Colonic mucosa (tissue), 4 donors: Measurements from ENCODE around the gene LYPLA2. TPM values are rescaled to one million over a fixed set of nuclear protein-coding genes. Genes with fewer than 3 reads are reported as not detected.

Experiments used
- DNase-seq: peaks from one replicate; pipeline ENCODE4 v3.0.0-alpha.2; 2020
- H3K27ac ChIP-seq: fragments of 200-600 bp; one replicate; pipeline ENCODE4 v1.8.0; 2021
- H3K27me3 ChIP-seq: fragments of 200-600 bp; one replicate; pipeline ENCODE4 v1.8.0; 2021
- H3K36me3 ChIP-seq: fragments of 200-600 bp; one replicate; pipeline ENCODE4 v1.8.0; 2021
- H3K4me1 ChIP-seq: fragments of 200-600 bp; one replicate; pipeline ENCODE4 v1.8.0; 2021; ENCODE audit warnings: mild to moderate bottlenecking
- H3K4me3 ChIP-seq: fragments of 200-600 bp; one replicate; pipeline ENCODE4 v1.8.0; 2021
- H3K9ac ChIP-seq, 2 donors: one replicate each; pipeline ENCODE4 v1.7.0; 2013; ENCODE audit warnings: control low read depth in 2 of 2, low read depth in 2 of 2, low read length in 2 of 2
- H3K9me3 ChIP-seq: fragments of 200-600 bp; one replicate; pipeline ENCODE4 v1.8.0; 2021
- intact Hi-C: fragments of 100-400 bp; cut with DNase I; formaldehyde crosslinking; loops from one replicate; pipeline ENCODE4 v1.14.1; 2022
- total RNA-seq, 2 donors: library from RNA; stranded (reverse); fragmentation: NEBNext Ultra II Directional in 1 of 2; extraction: Animal tissue kit (Norgen Biotek cat#: 25700) in 1 of 2; gene quantifications; one replicate each; pipeline ENCODE4 v1.2.1, GENCODE V29; 2021
- TF ChIP-seq, protein P1 (sequence below): fragments of 200-600 bp; IDR thresholded peaks from one replicate; pipeline ENCODE4 v1.8.0; 2022; ENCODE audit warnings: antibody characterized with exemption, mild to moderate bottlenecking
- donor health status: healthy.
- donor health status: DM: no; HTN: no; CAD: no.
- donor health status: DM: no; HTN: no; CAD: no.

Gene LYPLA2
- total RNA-seq, 2 donors from 2014 or later: 76.3 to 93.7 TPM

DNA sequence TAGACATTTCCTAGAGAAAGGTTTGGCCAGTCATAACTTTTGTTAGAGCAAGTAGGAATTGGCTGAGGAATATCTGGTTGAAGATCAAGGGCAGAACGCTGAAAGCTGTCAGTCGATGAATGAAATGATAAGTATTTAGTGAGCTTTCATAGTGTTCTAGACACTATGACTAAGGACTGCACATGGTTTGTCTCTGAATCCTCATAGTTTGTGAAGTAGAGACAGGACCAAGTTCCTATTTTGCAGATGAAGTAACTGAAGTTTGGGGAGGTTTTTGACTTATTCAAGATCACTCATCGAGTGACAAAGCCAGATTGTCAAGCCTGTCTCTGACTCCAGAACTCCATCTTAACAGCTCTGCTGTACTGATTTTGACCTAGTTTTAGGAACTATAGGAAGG, 42.9 kb upstream of the LYPLA2 start:
- no peak for DNase-seq
- Histone ChIP-seq H3K4me1 (peaks cover 8% of the 10 kb centered on the region), H3K9ac (no peak overlapping the region), H3K9me3 (no peaks in the 10 kb centered on the region), H3K27ac (no peak overlapping the region), H3K36me3 (peaks cover 13% of the 10 kb centered on the region), H3K4me3 (no peak overlapping the region), H3K27me3 (no peaks in the 10 kb centered on the region)
- TF ChIP-seq, protein P1, sequence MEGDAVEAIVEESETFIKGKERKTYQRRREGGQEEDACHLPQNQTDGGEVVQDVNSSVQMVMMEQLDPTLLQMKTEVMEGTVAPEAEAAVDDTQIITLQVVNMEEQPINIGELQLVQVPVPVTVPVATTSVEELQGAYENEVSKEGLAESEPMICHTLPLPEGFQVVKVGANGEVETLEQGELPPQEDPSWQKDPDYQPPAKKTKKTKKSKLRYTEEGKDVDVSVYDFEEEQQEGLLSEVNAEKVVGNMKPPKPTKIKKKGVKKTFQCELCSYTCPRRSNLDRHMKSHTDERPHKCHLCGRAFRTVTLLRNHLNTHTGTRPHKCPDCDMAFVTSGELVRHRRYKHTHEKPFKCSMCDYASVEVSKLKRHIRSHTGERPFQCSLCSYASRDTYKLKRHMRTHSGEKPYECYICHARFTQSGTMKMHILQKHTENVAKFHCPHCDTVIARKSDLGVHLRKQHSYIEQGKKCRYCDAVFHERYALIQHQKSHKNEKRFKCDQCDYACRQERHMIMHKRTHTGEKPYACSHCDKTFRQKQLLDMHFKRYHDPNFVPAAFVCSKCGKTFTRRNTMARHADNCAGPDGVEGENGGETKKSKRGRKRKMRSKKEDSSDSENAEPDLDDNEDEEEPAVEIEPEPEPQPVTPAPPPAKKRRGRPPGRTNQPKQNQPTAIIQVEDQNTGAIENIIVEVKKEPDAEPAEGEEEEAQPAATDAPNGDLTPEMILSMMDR: no peak
- intact Hi-C loops: no loop called here

DNA sequence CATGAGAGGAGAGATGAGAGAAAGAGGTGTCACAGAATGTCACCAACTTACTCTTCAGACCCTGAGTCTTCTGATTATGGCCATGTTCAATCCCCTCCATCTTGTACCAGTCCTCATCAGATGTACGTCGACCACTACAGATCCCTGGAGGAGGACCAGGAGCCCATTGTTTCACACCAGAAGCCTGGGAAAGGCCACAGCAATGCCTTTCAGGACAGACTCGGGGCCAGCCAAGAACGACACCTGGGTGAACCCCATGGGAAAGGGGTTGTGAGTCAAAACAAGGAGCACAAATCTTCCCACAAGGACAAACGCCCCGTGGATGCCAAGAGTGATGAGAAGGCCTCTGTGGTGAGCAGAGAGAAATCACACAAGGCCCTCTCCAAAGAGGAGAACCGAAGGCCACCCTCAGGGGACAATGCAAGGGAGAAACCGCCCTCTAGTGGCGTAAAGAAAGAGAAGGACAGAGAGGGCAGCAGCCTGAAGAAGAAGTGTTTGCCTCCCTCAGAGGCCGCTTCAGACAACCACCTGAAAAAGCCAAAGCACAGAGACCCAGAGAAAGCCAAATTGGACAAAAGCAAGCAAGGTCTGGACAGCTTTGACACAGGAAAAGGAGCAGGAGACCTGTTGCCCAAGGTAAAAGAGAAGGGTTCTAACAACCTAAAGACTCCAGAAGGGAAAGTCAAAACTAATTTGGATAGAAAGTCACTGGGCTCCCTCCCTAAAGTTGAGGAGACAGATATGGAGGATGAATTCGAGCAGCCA, 39.7 kb upstream of the LYPLA2 start:
- no peak overlapping the region for H3K4me3 ChIP-seq

DNA sequence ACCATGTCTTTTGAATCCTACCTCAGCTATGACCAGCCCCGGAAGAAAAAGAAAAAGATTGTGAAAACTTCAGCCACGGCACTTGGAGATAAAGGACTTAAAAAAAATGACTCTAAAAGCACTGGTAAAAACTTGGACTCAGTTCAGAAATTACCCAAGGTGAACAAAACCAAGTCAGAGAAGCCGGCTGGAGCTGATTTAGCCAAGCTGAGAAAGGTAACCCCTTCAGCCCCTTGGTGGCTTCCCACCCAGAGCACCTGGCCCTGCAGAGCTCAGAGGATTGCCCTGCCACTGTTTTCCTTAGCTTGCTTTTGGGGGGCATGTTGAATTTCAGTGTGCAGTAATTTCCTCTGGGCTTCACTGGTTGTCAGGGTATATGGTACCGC, 39.1 kb upstream of the LYPLA2 start:
- no peak for DNase-seq
- TF ChIP-seq, protein P1: no peak
- Histone ChIP-seq H3K4me1 (no peaks in the 10 kb centered on the region), H3K36me3 (peaks cover 36% of the 10 kb centered on the region), H3K9me3 (no peaks in the 10 kb centered on the region), H3K9ac (no peak overlapping the region), H3K4me3 (no peak overlapping the region), H3K27me3 (no peaks in the 10 kb centered on the region), H3K27ac (no peak overlapping the region)
- intact Hi-C loops: loop anchor here (5.0 kb wide), 1 partner anchor 115 kb away; no protein-coding TSS in a partner anchor

More for the DNA sequence above, 39.7 kb upstream of the LYPLA2 start:
- intact Hi-C loops: loop anchor here (5.0 kb wide), 1 partner anchor 114 kb away; no protein-coding TSS in a partner anchor
- TF ChIP-seq, protein P1: peak; percentile 49
- no peaks in the 10 kb centered on the region for H3K4me1 ChIP-seq
- no peak overlapping the region for H3K9ac ChIP-seq
- DNase-seq: peak; percentile 38
- H3K27me3 ChIP-seq: no peaks in the 10 kb centered on the region
- H3K36me3 ChIP-seq: peaks cover 32% of the 10 kb centered on the region
- no peak overlapping the region for H3K27ac ChIP-seq
- H3K9me3 ChIP-seq: no peaks in the 10 kb centered on the region

DNA sequence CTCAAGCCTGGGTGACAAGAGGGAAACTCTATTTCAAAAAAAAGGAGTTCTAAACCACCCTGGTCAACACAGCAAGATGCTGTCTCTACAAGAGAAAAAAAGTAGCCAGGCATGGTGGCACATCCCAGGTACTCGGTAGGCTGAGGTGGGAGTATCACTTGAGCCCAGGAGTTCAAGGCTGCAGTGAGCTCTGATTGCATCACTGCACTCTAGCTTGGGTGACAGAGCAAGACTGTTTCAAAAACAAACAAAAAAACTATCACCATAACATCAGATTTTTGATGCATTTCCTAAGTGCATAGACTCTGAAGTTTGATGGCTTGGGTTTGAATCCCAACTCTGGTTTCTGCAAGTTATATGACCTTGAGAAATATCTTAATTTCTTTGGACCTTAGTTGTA, 38.0 kb upstream of the LYPLA2 start:
- TF ChIP-seq, protein P1: no peak
- H3K27me3 ChIP-seq: no peaks in the 10 kb centered on the region
- no peaks in the 10 kb centered on the region for H3K9me3 ChIP-seq
- no peak overlapping the region for H3K4me3 ChIP-seq
- H3K36me3 ChIP-seq: peaks cover 43% of the 10 kb centered on the region
- no peak overlapping the region for H3K27ac ChIP-seq
- H3K9ac ChIP-seq: no peak overlapping the region
- intact Hi-C loops: loop anchor here (5.0 kb wide), 1 partner anchor 116 kb away; no protein-coding TSS in a partner anchor
- no peaks in the 10 kb centered on the region for H3K4me1 ChIP-seq
- no peak for DNase-seq

DNA sequence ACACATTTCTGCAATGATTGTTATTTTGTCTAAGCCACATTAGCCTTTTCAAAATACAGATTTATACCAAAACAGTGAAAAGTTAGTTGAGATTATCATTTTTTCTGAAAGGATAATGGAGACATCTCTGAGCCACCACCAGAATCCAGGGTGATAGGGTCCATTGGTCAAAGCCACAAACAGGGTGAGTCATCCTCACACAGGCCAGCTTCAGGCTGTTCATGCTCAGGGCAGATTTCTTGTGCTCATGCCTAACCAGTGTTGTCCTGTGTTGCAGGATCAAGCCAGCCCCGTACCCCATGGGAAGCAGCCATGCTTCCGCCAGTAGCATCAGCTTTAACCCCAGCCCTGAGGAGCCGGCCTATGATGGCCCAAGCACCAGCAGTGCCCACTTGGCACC, 34.3 kb upstream of the LYPLA2 start:
- Histone ChIP-seq H3K9ac (no peak overlapping the region), H3K36me3 (peaks cover 43% of the 10 kb centered on the region), H3K27me3 (no peaks in the 10 kb centered on the region), H3K4me1 (no peaks in the 10 kb centered on the region), H3K27ac (no peak overlapping the region), H3K9me3 (no peaks in the 10 kb centered on the region), H3K4me3 (no peak overlapping the region)
- intact Hi-C loops: no loop called here
- DNase-seq: no peak
- TF ChIP-seq, protein P1: no peak
